WTC11 (cell line): ENCODE results near the gene BCAT1. TPM values are rescaled to one million over a fixed set of nuclear protein-coding genes. Genes with fewer than 3 reads are reported as not detected.

Source experiments
- ATAC-seq: fragments of 200-7000 bp; cut with Tn5 transposase; 2 replicates; pipeline ENCODE4 v1.10.0; 2021; ENCODE audit warnings: mild to moderate bottlenecking, moderate library complexity
- CTCF ChIA-PET: fragments of 300-600 bp; sonication (Branson Sonifier 250); formaldehyde crosslinking; loops from one replicate; lab custom pipeline; 2021; ENCODE audit warnings: antibody characterized with exemption; lab: Charles Lee
- POLR2A ChIA-PET: fragments of 350-600 bp; sonication (Branson Sonifier 250); formaldehyde crosslinking; loops from one replicate; lab custom pipeline; 2021; ENCODE audit warnings: antibody characterized with exemption; lab: Charles Lee
- DNase-seq: peaks from one replicate; pipeline ENCODE4 v3.0.0; 2021; ENCODE audit warnings: low spot score
- H3K27ac Mint-ChIP-seq: 2 replicates; pipeline ENCODE4 v1.8.0; 2021; ENCODE audit warnings: mixed read lengths
- H3K27me3 Mint-ChIP-seq: 2 replicates; pipeline ENCODE4 v1.8.0; 2021; ENCODE audit warnings: low read depth, mild to moderate bottlenecking, moderate library complexity, mixed read lengths
- H3K36me3 Mint-ChIP-seq: 2 replicates; pipeline ENCODE4 v1.8.0; 2021; ENCODE audit warnings: mixed read lengths
- H3K4me1 Mint-ChIP-seq: 2 replicates; pipeline ENCODE4 v1.8.0; 2022; ENCODE audit warnings: mixed read lengths
- H3K4me3 Mint-ChIP-seq: 2 replicates; pipeline ENCODE4 v1.8.0; 2021; ENCODE audit warnings: mild to moderate bottlenecking, moderate library complexity, mixed read lengths
- H3K9me3 Mint-ChIP-seq: 2 replicates; pipeline ENCODE4 v1.8.0; 2021; ENCODE audit warnings: mixed read lengths
- ATF1 ChIP-seq: sonication (generic); formaldehyde crosslinking; IDR thresholded peaks from 2 replicates; pipeline ENCODE4 v1.8.1; 2023; ENCODE audit warnings: mild to moderate bottlenecking, moderate library complexity, missing genetic modification reagents
- EMX1 ChIP-seq: fragments of 250-450 bp; sonication (Bioruptor Pico); IDR thresholded peaks from 2 replicates; pipeline ENCODE4 v1.8.0; 2021; ENCODE audit warnings: mild to moderate bottlenecking
- ESRRA ChIP-seq: sonication (generic); formaldehyde crosslinking; IDR thresholded peaks from 2 replicates; pipeline ENCODE4 v1.8.1; 2022; ENCODE audit warnings: mild to moderate bottlenecking, missing genetic modification reagents, borderline replicate concordance
- FOXK1 ChIP-seq: sonication (generic); formaldehyde crosslinking; IDR thresholded peaks from 2 replicates; pipeline ENCODE4 v1.8.0; 2022; ENCODE audit warnings: mild to moderate bottlenecking, moderate library complexity, missing genetic modification reagents
- HMGA2 ChIP-seq: fragments of 250-450 bp; sonication (Bioruptor Pico); IDR thresholded peaks from 2 replicates; pipeline ENCODE4 v1.4.0; 2021; ENCODE audit warnings: mild to moderate bottlenecking, moderate library complexity
- JUN ChIP-seq: sonication (generic); formaldehyde crosslinking; IDR thresholded peaks from 2 replicates; pipeline ENCODE4 v1.8.0; 2023; ENCODE audit warnings: mild to moderate bottlenecking, missing genetic modification reagents
- NFATC4 ChIP-seq: fragments of 250-450 bp; sonication (Bioruptor Pico); IDR thresholded peaks from 2 replicates; pipeline ENCODE4 v1.9.0; 2021; ENCODE audit warnings: mild to moderate bottlenecking
- OVOL2 ChIP-seq: fragments of 250-450 bp; sonication (Bioruptor Pico); IDR thresholded peaks from 2 replicates; pipeline ENCODE4 v1.9.0; 2021; ENCODE audit warnings: mild to moderate bottlenecking, borderline replicate concordance
- RORB ChIP-seq: fragments of 250-450 bp; sonication (Bioruptor Pico); IDR thresholded peaks from 2 replicates; pipeline ENCODE4 v1.9.0; 2021; ENCODE audit warnings: mild to moderate bottlenecking
- SMAD3 ChIP-seq: sonication (generic); formaldehyde crosslinking; IDR thresholded peaks from 2 replicates; pipeline ENCODE4 v1.8.0; 2022; ENCODE audit warnings: missing genetic modification reagents, mild to moderate bottlenecking, borderline replicate concordance
- SP1 ChIP-seq: sonication (generic); formaldehyde crosslinking; conservative IDR thresholded peaks from 2 replicates; pipeline ENCODE4 v1.8.1; 2022; ENCODE audit warnings: missing genetic modification reagents
- TEAD4 ChIP-seq: sonication (generic); formaldehyde crosslinking; IDR thresholded peaks from 2 replicates; pipeline ENCODE4 v1.8.0; 2022; ENCODE audit warnings: mild to moderate bottlenecking, missing genetic modification reagents
- ZNF121 ChIP-seq: sonication (generic); formaldehyde crosslinking; IDR thresholded peaks from 2 replicates; pipeline ENCODE4 v1.8.0; 2023; ENCODE audit warnings: missing genetic modification reagents
- ZNF317 ChIP-seq: sonication (generic); formaldehyde crosslinking; IDR thresholded peaks from 2 replicates; pipeline ENCODE4 v1.8.1; 2023; ENCODE audit warnings: low read depth, mild to moderate bottlenecking, moderate library complexity, missing genetic modification reagents, borderline replicate concordance
- ZNF396 ChIP-seq: fragments of 250-450 bp; sonication (Bioruptor Pico); IDR thresholded peaks from 2 replicates; pipeline ENCODE4 v1.8.0; 2021; ENCODE audit warnings: mild to moderate bottlenecking, moderate library complexity, borderline replicate concordance
- total RNA-seq: library from RNA; stranded (reverse); gene quantifications from 3 replicates; pipeline ENCODE4 v1.2.3, GENCODE V29; 2021
- TF ChIP-seq, protein P1 (sequence below): sonication (generic); formaldehyde crosslinking; IDR thresholded peaks from 2 replicates; pipeline ENCODE4 v1.8.0; 2022; ENCODE audit warnings: missing genetic modification reagents
- TF ChIP-seq, protein P2 (sequence below): sonication (generic); formaldehyde crosslinking; IDR thresholded peaks from 2 replicates; pipeline ENCODE4 v1.8.1; 2023; ENCODE audit warnings: mild to moderate bottlenecking, missing genetic modification reagents, borderline replicate concordance
- TF ChIP-seq, protein P3 (sequence below): sonication (generic); formaldehyde crosslinking; IDR thresholded peaks from 2 replicates; pipeline ENCODE4 v1.8.1; 2022; ENCODE audit warnings: mild to moderate bottlenecking, missing genetic modification reagents, moderate library complexity, borderline replicate concordance
- TF ChIP-seq, protein P4 (sequence below): sonication (generic); formaldehyde crosslinking; IDR thresholded peaks from 2 replicates; pipeline ENCODE4 v1.8.1; 2023; ENCODE audit warnings: mild to moderate bottlenecking, missing genetic modification reagents, moderate library complexity
- TF ChIP-seq, protein P5 (sequence below): sonication (generic); formaldehyde crosslinking; IDR thresholded peaks from 2 replicates; pipeline ENCODE4 v1.8.1; 2022; ENCODE audit warnings: low read depth, mild to moderate bottlenecking, moderate library complexity, missing genetic modification reagents, borderline replicate concordance
- TF ChIP-seq, protein P6 (sequence below): fragments of 250-450 bp; sonication (Bioruptor Pico); IDR thresholded peaks from 2 replicates; pipeline ENCODE4 v1.9.0; 2021; ENCODE audit warnings: mild to moderate bottlenecking

The BCAT1 gene
- total RNA-seq, 1 experiment from 2014 or later = 267 TPM

DNA sequence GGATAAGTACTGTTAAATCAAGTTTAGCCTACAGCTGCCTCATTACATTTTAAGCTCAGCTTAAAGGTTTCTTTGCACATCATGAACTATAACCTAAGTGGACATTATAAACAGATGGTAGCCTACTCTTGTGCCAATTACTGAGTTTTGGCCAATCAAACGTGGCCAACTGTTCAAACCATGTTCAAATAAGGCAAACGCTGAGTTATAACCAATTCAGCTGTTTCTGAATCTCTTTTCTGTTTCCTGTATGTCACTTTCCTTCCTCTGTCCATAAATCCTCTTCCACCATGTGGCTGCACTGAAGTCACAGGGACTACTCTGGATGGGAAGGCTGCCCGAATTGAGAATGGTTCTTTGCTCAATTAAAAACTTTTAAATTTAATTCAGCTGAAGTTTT, 98.4 kb downstream of the BCAT1 start (continued):
- TF ChIP-seq, protein P1, sequence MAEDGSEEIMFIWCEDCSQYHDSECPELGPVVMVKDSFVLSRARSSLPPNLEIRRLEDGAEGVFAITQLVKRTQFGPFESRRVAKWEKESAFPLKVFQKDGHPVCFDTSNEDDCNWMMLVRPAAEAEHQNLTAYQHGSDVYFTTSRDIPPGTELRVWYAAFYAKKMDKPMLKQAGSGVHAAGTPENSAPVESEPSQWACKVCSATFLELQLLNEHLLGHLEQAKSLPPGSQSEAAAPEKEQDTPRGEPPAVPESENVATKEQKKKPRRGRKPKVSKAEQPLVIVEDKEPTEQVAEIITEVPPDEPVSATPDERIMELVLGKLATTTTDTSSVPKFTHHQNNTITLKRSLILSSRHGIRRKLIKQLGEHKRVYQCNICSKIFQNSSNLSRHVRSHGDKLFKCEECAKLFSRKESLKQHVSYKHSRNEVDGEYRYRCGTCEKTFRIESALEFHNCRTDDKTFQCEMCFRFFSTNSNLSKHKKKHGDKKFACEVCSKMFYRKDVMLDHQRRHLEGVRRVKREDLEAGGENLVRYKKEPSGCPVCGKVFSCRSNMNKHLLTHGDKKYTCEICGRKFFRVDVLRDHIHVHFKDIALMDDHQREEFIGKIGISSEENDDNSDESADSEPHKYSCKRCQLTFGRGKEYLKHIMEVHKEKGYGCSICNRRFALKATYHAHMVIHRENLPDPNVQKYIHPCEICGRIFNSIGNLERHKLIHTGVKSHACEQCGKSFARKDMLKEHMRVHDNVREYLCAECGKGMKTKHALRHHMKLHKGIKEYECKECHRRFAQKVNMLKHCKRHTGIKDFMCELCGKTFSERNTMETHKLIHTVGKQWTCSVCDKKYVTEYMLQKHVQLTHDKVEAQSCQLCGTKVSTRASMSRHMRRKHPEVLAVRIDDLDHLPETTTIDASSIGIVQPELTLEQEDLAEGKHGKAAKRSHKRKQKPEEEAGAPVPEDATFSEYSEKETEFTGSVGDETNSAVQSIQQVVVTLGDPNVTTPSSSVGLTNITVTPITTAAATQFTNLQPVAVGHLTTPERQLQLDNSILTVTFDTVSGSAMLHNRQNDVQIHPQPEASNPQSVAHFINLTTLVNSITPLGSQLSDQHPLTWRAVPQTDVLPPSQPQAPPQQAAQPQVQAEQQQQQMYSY (CRISPR knock-in tag) = no peak
- TF ChIP-seq, protein P2, sequence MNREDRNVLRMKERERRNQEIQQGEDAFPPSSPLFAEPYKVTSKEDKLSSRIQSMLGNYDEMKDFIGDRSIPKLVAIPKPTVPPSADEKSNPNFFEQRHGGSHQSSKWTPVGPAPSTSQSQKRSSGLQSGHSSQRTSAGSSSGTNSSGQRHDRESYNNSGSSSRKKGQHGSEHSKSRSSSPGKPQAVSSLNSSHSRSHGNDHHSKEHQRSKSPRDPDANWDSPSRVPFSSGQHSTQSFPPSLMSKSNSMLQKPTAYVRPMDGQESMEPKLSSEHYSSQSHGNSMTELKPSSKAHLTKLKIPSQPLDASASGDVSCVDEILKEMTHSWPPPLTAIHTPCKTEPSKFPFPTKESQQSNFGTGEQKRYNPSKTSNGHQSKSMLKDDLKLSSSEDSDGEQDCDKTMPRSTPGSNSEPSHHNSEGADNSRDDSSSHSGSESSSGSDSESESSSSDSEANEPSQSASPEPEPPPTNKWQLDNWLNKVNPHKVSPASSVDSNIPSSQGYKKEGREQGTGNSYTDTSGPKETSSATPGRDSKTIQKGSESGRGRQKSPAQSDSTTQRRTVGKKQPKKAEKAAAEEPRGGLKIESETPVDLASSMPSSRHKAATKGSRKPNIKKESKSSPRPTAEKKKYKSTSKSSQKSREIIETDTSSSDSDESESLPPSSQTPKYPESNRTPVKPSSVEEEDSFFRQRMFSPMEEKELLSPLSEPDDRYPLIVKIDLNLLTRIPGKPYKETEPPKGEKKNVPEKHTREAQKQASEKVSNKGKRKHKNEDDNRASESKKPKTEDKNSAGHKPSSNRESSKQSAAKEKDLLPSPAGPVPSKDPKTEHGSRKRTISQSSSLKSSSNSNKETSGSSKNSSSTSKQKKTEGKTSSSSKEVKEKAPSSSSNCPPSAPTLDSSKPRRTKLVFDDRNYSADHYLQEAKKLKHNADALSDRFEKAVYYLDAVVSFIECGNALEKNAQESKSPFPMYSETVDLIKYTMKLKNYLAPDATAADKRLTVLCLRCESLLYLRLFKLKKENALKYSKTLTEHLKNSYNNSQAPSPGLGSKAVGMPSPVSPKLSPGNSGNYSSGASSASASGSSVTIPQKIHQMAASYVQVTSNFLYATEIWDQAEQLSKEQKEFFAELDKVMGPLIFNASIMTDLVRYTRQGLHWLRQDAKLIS (CRISPR knock-in tag) = no peak
- no peak for TF ChIP-seq ZNF396
- TF ChIP-seq, protein P3, sequence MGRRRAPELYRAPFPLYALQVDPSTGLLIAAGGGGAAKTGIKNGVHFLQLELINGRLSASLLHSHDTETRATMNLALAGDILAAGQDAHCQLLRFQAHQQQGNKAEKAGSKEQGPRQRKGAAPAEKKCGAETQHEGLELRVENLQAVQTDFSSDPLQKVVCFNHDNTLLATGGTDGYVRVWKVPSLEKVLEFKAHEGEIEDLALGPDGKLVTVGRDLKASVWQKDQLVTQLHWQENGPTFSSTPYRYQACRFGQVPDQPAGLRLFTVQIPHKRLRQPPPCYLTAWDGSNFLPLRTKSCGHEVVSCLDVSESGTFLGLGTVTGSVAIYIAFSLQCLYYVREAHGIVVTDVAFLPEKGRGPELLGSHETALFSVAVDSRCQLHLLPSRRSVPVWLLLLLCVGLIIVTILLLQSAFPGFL (CRISPR knock-in tag) = no peak
- TF ChIP-seq, all 79 proteins: peak for 0

DNA sequence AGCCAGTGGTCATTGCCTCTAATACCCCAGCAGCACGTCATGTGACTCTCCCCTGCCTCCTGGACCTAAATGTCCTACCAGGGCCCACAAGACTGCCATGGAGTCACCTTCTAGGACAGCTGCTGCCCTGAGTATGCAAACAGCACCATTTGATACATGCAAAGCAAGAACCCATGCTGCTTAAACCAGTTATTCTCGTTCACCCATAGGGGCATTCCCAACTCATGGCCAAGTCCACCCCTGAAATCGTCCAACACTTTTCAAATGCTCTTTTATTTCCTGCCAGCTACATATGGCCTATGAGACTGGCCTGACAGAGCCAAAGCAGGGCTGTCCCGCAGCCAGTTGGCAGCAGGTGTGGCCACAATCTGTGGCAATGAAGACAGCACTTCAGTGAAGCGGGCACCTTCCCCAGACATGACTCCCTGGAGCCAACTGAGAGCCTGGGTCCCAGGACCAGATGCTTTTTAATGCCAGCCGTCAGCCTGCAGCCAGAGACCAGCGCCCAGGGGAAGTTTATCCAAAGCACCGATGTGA, 99.9 kb downstream of the BCAT1 start:
- ChIA-PET POLR2A (no interaction called here), CTCF (no interaction called here)
- peaks cover 32% of the 10 kb centered on the region for H3K36me3 Mint-ChIP-seq
- no peak for DNase-seq
- ATAC-seq = no peak; the same call in 1 of the 2 replicates
- no peak overlapping the region for H3K27ac Mint-ChIP-seq
- H3K9me3 Mint-ChIP-seq = peaks cover 5% of the 10 kb centered on the region
- TF ChIP-seq ESRRA (CRISPR knock-in tag) = no peak
- no peak for TF ChIP-seq NFATC4 (CRISPR knock-in tag)
- TF ChIP-seq TEAD4 (CRISPR knock-in tag) = no peak
- TF ChIP-seq, protein P4, sequence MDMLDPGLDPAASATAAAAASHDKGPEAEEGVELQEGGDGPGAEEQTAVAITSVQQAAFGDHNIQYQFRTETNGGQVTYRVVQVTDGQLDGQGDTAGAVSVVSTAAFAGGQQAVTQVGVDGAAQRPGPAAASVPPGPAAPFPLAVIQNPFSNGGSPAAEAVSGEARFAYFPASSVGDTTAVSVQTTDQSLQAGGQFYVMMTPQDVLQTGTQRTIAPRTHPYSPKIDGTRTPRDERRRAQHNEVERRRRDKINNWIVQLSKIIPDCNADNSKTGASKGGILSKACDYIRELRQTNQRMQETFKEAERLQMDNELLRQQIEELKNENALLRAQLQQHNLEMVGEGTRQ (CRISPR knock-in tag) = 0 out of 2 replicates have a peak, but pooled peaks have one; percentile 14
- H3K4me1 Mint-ChIP-seq = peaks cover 21% of the 10 kb centered on the region
- H3K27me3 Mint-ChIP-seq = no peaks in the 10 kb centered on the region
- no peak overlapping the region for H3K4me3 Mint-ChIP-seq

DNA sequence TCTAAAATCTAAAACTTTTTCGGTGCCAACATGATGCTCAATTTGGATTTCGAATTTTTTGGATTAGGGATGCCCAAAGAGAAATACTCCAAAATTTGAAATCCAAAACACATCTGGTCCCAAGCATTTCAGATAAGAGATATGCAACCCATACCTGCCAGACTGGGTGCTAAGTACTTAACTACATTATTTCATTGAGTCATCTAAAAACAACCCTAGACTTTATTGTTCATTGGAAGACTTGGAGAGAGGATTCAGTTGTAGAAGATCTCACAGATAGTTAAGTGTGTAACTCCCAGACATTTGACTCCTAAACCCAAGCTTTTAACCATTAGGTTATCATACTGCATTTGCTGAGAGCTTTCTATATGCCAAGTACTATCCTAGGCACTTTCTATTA, 102.2 kb downstream of the BCAT1 start:
- Mint-ChIP-seq H3K36me3 (peaks cover 26% of the 10 kb centered on the region), H3K4me1 (peaks cover 6% of the 10 kb centered on the region), H3K27ac (no peak overlapping the region), H3K9me3 (no peaks in the 10 kb centered on the region), H3K4me3 (no peak overlapping the region), H3K27me3 (no peaks in the 10 kb centered on the region)
- DNase-seq = no peak
- ChIA-PET POLR2A (no interaction called here), CTCF (no interaction called here)
- no peak for TF ChIP-seq OVOL2 (CRISPR knock-in tag)
- ATAC-seq = no peak

DNA sequence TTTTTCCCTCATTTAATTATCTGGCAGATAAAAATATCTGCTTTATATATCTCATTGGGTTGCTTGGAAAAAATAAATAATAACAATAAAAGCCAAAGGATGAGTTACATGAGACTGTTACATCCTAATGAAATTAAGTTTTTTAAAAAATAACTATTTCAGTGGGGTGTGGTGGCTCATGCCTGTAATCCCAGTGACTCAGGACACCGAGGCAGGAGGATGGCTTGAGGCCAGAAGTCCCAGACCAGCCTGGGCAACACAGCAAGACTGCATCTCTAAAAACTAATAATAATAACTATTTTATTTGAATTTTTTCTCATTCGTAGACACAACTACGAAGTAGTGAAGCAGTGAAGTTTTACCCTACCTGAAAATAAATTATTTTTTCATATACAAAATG, 103.3 kb downstream of the BCAT1 start:
- Mint-ChIP-seq H3K27me3 (no peaks in the 10 kb centered on the region), H3K36me3 (peaks cover 37% of the 10 kb centered on the region), H3K4me1 (no peaks in the 10 kb centered on the region), H3K9me3 (no peaks in the 10 kb centered on the region), H3K4me3 (no peak overlapping the region), H3K27ac (no peak overlapping the region)
- DNase-seq (no peak), ATAC-seq (no peak)
- ChIA-PET POLR2A (no interaction called here), CTCF (no interaction called here)
- TF ChIP-seq, protein P5, sequence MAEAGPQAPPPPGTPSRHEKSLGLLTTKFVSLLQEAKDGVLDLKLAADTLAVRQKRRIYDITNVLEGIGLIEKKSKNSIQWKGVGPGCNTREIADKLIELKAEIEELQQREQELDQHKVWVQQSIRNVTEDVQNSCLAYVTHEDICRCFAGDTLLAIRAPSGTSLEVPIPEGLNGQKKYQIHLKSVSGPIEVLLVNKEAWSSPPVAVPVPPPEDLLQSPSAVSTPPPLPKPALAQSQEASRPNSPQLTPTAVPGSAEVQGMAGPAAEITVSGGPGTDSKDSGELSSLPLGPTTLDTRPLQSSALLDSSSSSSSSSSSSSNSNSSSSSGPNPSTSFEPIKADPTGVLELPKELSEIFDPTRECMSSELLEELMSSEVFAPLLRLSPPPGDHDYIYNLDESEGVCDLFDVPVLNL (CRISPR knock-in tag) = no peak
- TF ChIP-seq ZNF317 (CRISPR knock-in tag) (no peak), ATF1 (CRISPR knock-in tag) (no peak), SP1 (CRISPR knock-in tag) (no peak), EMX1 (CRISPR knock-in tag) (no peak), FOXK1 (no peak), JUN (CRISPR knock-in tag) (no peak), HMGA2 (CRISPR knock-in tag) (no peak), SMAD3 (CRISPR knock-in tag) (no peak), ZNF121 (CRISPR knock-in tag) (no peak), RORB (CRISPR knock-in tag) (no peak)
- TF ChIP-seq, protein P6, sequence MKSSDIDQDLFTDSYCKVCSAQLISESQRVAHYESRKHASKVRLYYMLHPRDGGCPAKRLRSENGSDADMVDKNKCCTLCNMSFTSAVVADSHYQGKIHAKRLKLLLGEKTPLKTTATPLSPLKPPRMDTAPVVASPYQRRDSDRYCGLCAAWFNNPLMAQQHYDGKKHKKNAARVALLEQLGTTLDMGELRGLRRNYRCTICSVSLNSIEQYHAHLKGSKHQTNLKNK (CRISPR knock-in tag) = no peak
